Keratinocyte (primary cell): ENCODE measurements around the gene FIGN. TPM values are rescaled to one million over a fixed set of nuclear protein-coding genes. Genes with fewer than 3 reads are reported as not detected.

Experiments used
- DNase-seq: peaks from one replicate; pipeline ENCODE4 v3.0.0-alpha.2; 2011; ENCODE audit warnings: low read depth, missing footprints, low spot score
- FAIRE-seq: peaks from 2 replicates; lab custom pipeline; 2011; peaks lifted over from hg19 to GRCh38; lab: Jason Lieb, UNC
- H2AFZ ChIP-seq: 2 replicates; pipeline ENCODE4 v1.6.0; 2012; ENCODE audit warnings: low read length, control low read depth, inconsistent platforms; ENCODE audit not compliant: control insufficient read depth
- H3K27ac ChIP-seq: 2 replicates; pipeline ENCODE4 v1.5.1; 2011; ENCODE audit warnings: low read length; ENCODE audit not compliant: control insufficient read depth, insufficient read depth
- H3K27me3 ChIP-seq: 3 replicates; pipeline ENCODE4 v1.6.0; 2011; ENCODE audit warnings: low read length; ENCODE audit not compliant: control insufficient read depth, insufficient read depth; ENCODE audit errors: extremely low read depth
- H3K36me3 ChIP-seq, 2 experiments: 2 replicates in 1 of 2; 3 replicates in 1 of 2; pipeline ENCODE4 v1.5.1; 2011; ENCODE audit warnings: low read length in 2 of 2, mild to moderate bottlenecking in 1 of 2; ENCODE audit not compliant: control insufficient read depth in 2 of 2, insufficient read depth in 2 of 2; ENCODE audit errors: extremely low read depth in 1 of 2
- H3K4me1 ChIP-seq: 3 replicates; pipeline ENCODE4 v1.5.1; 2011; ENCODE audit warnings: low read length; ENCODE audit not compliant: control insufficient read depth, insufficient read depth; ENCODE audit errors: extremely low read depth
- H3K4me2 ChIP-seq: 3 replicates; pipeline ENCODE4 v1.6.0; 2011; ENCODE audit warnings: low read depth, low read length; ENCODE audit not compliant: control insufficient read depth, insufficient read depth; ENCODE audit errors: extremely low read depth
- H3K4me3 ChIP-seq, 3 experiments: fragments of 200-600 bp in 1 of 3; sonication (generic) in 1 of 3; 2 replicates in 2 of 3; 3 replicates in 1 of 3; pipeline ENCODE4 v1.5.1; 2011 to 2016; ENCODE audit warnings: low read length in 3 of 3, mild to moderate bottlenecking in 3 of 3, control low read depth in 2 of 3, inconsistent platforms in 1 of 3, low read depth in 1 of 3, mixed read lengths in 1 of 3, mixed run types in 1 of 3, moderate library complexity in 1 of 3; ENCODE audit not compliant: control insufficient read depth in 2 of 3, insufficient read depth in 2 of 3; ENCODE audit errors: extremely low read depth in 1 of 3
- H3K79me2 ChIP-seq: 2 replicates; pipeline ENCODE4 v1.6.0; 2012; ENCODE audit warnings: low read length; ENCODE audit not compliant: control insufficient read depth, insufficient read depth
- H3K9ac ChIP-seq: 3 replicates; pipeline ENCODE4 v1.6.0; 2011; ENCODE audit warnings: low read length; ENCODE audit not compliant: control insufficient read depth, insufficient read depth; ENCODE audit errors: extremely low read depth
- H3K9me1 ChIP-seq: 3 replicates; pipeline ENCODE4 v1.6.0; 2011; ENCODE audit warnings: low read length; ENCODE audit not compliant: control insufficient read depth, insufficient read depth; ENCODE audit errors: extremely low read depth
- H3K9me3 ChIP-seq: 2 replicates; pipeline ENCODE4 v1.5.1; 2012; ENCODE audit warnings: low read depth, low read length; ENCODE audit not compliant: control insufficient read depth
- H4K20me1 ChIP-seq: 3 replicates; pipeline ENCODE4 v1.6.0; 2011; ENCODE audit warnings: low read length; ENCODE audit not compliant: control insufficient read depth, insufficient read depth; ENCODE audit errors: extremely low read depth
- CTCF ChIP-seq, 3 experiments: IDR thresholded peaks in 1 of 3; conservative IDR thresholded peaks in 1 of 3; optimal IDR thresholded peaks in 1 of 3; 2 replicates in 2 of 3; 3 replicates in 1 of 3; pipeline versions ENCODE3 to v1.5.1; 2011; ENCODE audit warnings: low read length in 3 of 3, mild to moderate bottlenecking in 3 of 3, moderate library complexity in 2 of 3, control low read depth in 1 of 3, inconsistent platforms in 1 of 3; ENCODE audit not compliant: insufficient read depth in 2 of 3; ENCODE audit errors: extremely low read depth in 1 of 3
- EZH2 ChIP-seq: IDR thresholded peaks from one replicate; pipeline ENCODE4 v1.6.1; 2012; ENCODE audit warnings: inconsistent platforms, mild to moderate bottlenecking, low read length, moderate library complexity
- dilution Hi-C: fragments of 300-500 bp; cut with MboI; formaldehyde crosslinking; loops from one replicate; pipeline ENCODE4 v1.7.0; 2020; ENCODE audit warnings: low sequenced_read_pairs; ENCODE audit not compliant: extremely low pct_ligation_motif_present
- polyA plus RNA-seq, 5 experiments: library from polyadenylated mRNA; depleted of rRNA in 3 of 5; stranded (reverse) in 3 of 5; stranded (forward) in 1 of 5; unstranded in 1 of 5; fragments of >200 nt; gene quantifications; 1 replicate in 1 of 5; 2 replicates in 3 of 5; 3 replicates in 1 of 5; pipeline versions ENCODE4 v1.2.1 to v1.2.3, GENCODE V29; 2011 to 2012; ENCODE audit warnings: missing spikeins in 2 of 5, low read depth in 1 of 5, low replicate concordance in 1 of 5

FIGN gene
- polyA plus RNA-seq, 1 donor (not counting 4 experiments of a cell fraction or from before 2014, with no cell fraction given), result 2.9 TPM

GRCh38 chr2:163675388-163675787 lies 60.4 kb downstream of the FIGN start:
- no peaks in the 10 kb centered on the region for H3K36me3 ChIP-seq
- no peak overlapping the region for H3K9ac ChIP-seq
- H4K20me1 ChIP-seq, result no peaks in the 10 kb centered on the region
- no peak overlapping the region for H3K4me3 ChIP-seq
- no peak for DNase-seq
- H3K27me3 ChIP-seq, result no peaks in the 10 kb centered on the region
- no peaks in the 10 kb centered on the region for H3K9me3 ChIP-seq
- H3K4me1 ChIP-seq, result no peaks in the 10 kb centered on the region
- H3K79me2 ChIP-seq, result no peaks in the 10 kb centered on the region
- H3K9me1 ChIP-seq, result no peaks in the 10 kb centered on the region
- no peak for FAIRE-seq
- H2AFZ ChIP-seq, result no peak overlapping the region
- dilution Hi-C loops, result no loop called here
- H3K4me2 ChIP-seq, result no peak overlapping the region
- TF ChIP-seq EZH2, result no peak
- TF ChIP-seq CTCF (optimal IDR thresholded peaks at IDR 0.05 in 1 of 3, IDR thresholded peaks at IDR 0.05 in 1 of 3, conservative IDR thresholded peaks at IDR 0.05 in 1 of 3; ENCODE audit: extremely low read depth in 1 of 3, insufficient read depth in 2 of 3, low read length in 3 of 3), result no peak
- H3K27ac ChIP-seq, result no peak overlapping the region

- Histone ChIP-seq H3K27ac (no peak overlapping the region), H3K4me3 (no peak overlapping the region), H3K9me1 (no peaks in the 10 kb centered on the region), H4K20me1 (no peaks in the 10 kb centered on the region), H3K27me3 (no peaks in the 10 kb centered on the region), H2AFZ (no peak overlapping the region), H3K4me1 (no peaks in the 10 kb centered on the region), H3K36me3 (no peaks in the 10 kb centered on the region), H3K9ac (no peak overlapping the region), H3K9me3 (no peaks in the 10 kb centered on the region), H3K79me2 (no peaks in the 10 kb centered on the region), H3K4me2 (no peak overlapping the region)
- FAIRE-seq (no peak), DNase-seq (no peak)
- TF ChIP-seq CTCF (optimal IDR thresholded peaks at IDR 0.05 in 1 of 3, IDR thresholded peaks at IDR 0.05 in 1 of 3, conservative IDR thresholded peaks at IDR 0.05 in 1 of 3; ENCODE audit: extremely low read depth in 1 of 3, insufficient read depth in 2 of 3, low read length in 3 of 3) (no peak), EZH2 (no peak)
- dilution Hi-C loops, result no loop called here
Measured at GRCh38 chr2:163673522-163673921, 62.3 kb downstream of the FIGN start.
